Activated gamma-delta T cell treated with Interleukin-2 at 50 U/mL for 16 hours (primary cell): Measurements from ENCODE around the gene FBF1.
A peak's percentile ranks its signal among the peaks of the same experiment; 100 is the strongest.
"Not testable (repeated sequence)": the region's sequence is repeated elsewhere in the genome, so short reads cannot be mapped to it uniquely, and the experiment has no call there.

ENCODE experiments used
- DNase-seq: peaks from one replicate; pipeline ENCODE4 v3.0.0-alpha.2; 2020

FBF1 gene

GRCh38 chr17:75892556-75893224 is 48.2 kb downstream of the FBF1 start:
- no peak for DNase-seq

DNA sequence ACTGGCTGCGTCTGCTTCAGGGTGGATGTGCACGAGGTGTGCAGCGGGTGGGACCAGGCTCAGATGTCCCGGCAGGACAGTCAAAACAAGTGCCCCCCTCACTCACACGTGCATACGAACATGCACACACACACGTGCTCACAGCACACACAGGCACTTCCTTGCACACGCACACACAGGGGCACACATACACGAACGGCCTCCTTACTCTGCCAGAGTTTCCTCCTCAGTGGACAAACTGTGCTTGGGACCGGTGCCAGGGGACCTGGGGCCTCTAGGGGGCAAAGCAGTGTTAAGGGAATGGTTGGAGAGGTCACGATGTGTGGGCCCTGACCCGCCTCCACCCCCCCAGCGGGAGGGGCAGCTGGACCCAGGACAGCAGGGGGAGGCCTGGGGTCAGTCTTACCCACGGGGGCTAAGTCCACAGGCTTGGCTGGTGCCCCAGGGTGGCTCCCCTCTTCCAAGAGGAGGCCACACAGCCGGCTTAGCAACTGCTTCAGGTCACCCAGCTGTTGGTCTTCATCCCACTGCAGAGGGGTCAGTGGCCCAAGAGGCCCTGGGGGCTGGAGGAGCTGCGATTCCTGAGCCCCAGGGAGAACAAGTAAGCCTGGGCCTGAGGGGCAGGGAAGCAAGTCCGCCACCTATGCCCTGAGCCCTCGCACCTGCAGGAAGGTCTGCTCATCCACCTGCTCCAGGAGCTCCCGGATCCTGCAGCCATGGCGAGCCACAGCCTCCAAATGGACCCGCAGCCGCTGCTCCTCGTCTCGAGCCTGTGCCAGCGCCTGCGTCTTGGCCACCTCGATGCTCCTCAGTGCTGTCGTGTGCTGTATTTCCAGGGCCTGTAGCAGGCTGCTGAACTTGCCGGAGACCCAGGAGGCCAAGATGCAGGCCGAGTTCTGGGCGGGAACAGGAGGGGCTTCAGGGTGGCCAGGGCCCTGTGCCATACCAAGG is 49.0 kb downstream of the FBF1 start:
- no peak for DNase-seq

DNA sequence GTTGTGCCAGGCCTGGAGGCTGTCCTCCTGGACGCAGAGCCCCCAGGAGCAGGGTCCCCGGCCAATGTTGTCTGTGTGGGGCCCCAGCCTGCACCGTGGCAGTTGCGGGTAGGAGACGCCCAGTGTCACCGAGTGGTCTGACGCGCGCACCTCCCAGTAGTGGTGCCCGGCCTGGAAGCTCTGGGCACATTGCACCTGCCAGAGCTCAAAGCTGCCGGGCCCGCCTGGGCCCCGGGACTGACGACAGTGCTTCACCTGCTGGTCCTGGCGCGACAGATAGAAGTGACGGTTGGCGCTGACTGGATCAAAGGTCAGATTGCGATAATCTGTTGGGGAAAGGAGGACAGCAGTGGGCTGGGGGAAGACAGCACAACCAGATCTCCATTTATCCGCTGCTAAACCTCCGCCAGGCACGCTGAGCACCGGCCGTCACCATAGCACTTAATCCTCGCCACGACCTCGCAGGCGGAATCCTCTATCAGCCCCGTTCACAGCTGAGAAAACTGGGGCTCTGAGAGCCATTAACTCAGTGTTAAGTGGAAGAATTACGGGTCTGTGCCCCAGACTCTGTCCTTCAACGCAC is 49.7 kb downstream of the FBF1 start:
- no peak for DNase-seq

DNA sequence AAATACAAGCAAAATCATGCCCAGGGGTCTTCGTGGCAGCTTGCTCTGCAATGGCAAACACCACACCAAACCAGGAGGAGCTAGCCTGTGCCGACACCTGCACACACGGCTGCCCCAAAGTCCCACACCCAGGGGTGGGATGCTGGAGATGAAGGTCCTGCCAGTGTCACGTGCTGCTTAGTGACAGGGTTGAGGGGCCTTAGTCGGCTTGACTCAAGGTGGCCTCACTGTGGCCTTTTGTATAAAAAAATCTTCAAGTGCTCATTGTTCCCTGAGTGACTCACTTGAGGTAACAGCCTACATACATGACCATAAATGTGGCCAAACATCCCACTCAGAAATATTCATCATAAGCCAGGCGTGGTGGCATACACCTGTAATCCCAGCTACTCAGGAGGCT is 51.4 kb downstream of the FBF1 start:
- no peak for DNase-seq

DNA sequence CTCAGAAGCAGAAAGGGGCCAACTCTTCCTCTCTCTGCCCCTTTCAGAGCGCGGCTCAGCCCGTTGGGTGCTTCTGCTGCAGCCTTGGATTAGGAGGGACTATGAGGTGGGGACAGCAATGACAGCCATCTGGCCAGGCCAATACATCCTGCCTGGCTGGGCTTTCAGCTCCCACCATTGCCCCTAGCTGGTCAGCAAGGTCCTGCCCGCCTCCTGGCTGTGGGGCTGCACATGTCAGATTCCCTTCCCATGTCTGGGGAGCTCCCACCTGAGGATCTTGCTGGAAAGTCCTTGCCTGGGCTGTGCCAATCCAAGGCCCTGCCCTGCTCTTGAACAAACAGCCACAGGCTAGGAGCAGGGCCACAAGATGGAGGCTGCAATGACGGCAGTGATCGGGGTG is 52.4 kb downstream of the FBF1 start:
- no peak for DNase-seq

DNA sequence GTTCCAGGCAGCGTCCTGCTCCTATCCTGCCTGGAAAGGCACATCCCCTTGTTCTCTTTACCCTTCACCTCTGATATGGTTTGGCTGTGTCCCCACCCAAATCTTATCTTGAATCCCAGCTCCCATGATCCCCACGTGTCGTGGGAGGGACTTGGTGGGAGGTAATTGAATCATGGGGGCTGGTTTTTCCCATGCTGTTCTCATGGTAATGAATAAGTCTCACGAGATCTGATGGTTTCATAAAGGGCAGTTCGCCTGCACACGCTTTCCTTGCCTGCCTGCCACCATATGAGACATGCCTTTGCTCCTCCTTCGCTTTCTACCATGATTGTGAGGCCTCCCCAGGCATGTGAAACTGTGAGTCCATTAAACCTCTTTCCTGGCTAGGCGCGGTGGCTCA is 55.0 kb downstream of the FBF1 start:
- DNase-seq, result not testable (repeated sequence)

- DNase-seq, result no peak
Measured at GRCh38 chr17:75885431-75885830, 55.4 kb downstream of the FBF1 start.

DNA sequence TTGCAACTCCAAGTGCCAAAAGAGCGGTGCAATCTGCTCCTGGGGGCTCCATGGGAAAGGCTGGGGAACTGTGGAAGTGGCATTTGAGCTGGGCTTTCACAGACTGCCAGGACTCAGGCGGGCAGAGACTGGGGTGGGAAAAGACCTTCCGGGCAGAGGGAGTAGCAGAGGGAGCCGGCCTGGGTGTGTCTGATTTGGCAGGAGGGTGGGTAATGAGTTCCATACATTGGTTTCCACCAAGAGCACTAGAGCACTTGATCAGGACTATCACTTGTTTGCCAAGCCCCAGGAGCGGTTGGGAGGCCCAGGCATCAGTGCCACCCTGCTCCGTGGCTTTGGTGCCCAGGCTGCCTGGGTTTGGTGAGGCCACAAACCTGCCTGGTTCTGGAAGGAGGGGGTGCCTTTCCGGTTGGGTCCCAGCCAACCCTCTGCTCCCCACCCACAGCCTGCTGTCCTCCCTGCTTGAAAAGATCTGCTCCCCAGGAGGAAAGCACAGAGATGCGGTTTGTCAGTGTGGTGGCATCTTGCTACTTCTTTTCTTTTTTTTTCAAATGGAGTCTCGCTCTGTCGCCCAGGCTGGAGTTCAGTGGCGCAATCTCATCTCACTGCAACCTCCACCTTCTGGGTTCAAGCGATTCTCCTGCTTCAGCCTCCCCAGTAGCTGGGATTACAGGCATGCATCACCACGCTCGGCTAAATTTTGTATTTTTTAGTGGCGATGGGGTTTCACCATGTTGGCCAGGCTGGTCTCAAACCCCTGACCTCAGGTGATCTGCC is 59.0 kb downstream of the FBF1 start:
- no peak for DNase-seq

DNA sequence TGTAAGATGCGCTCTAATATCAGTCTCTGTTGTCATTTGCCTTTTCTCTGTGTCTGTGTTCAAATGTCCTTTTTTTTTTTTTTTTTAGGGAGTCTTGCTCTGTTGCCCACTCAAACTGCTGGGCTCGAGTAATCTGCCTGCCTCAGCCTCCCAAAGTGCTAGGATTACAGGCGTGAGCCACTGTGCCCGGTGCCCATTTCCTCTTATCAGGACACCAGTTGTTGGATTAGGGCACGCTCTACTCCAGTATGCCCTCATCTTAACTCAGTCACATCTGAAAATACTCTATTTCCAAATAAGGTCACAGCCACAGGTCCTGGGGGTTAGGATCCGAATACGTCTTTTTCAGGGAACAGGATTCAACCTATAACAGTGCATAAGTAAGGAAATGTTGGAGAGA is 60.6 kb downstream of the FBF1 start:
- no peak for DNase-seq

DNA sequence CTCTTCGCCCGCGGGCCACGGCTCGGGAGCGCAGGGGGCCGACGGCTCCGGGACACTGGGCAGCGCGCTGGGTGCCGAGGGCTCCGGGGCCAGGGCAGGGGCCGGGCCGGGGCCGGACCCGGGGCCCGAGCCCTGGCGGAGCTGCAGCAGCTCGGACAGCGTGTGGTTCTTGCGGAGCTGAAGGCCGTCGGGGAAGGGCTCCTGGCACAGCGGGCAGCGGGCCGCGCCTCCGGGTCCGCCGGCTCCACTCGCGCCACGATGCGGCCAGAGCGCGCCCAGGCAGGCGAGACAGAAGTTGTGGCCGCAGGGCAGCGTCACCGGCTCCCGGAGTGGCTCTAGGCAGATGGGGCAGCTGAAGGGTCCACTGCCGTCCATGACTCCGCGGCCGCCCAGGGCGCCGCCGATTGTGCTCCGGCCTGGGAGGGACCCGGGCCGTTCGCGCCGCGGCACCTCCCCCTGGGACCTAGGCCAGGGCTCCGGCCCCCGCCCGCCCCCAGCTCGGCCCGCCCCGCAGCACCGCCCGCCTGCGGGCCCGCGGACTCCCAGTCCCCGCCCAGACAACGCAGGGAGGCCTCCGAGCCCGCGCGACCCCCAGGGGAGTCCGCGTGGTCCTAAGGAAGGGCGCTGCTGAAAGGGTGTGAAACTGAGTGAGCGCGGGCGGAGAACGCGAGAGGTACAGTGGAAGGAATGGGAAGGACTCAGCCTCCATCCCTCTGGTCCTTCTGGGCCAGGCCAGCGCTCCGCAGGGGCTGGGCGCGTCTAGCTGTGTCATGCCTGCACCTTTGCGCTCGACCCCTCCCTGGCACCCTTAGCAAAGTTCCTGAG is 62.5 kb downstream of the FBF1 start, which contains the start of gene TRIM47:
TRIM47 (minus strand) TSS at position 408 of the 825 bp plus-strand sequence; CDS start at position 375, 33 bp downstream.
- no peak for DNase-seq

- peak; percentile 64 for DNase-seq
Measured at GRCh38 chr17:75877752-75878173, 63.1 kb downstream of the FBF1 start.

DNA sequence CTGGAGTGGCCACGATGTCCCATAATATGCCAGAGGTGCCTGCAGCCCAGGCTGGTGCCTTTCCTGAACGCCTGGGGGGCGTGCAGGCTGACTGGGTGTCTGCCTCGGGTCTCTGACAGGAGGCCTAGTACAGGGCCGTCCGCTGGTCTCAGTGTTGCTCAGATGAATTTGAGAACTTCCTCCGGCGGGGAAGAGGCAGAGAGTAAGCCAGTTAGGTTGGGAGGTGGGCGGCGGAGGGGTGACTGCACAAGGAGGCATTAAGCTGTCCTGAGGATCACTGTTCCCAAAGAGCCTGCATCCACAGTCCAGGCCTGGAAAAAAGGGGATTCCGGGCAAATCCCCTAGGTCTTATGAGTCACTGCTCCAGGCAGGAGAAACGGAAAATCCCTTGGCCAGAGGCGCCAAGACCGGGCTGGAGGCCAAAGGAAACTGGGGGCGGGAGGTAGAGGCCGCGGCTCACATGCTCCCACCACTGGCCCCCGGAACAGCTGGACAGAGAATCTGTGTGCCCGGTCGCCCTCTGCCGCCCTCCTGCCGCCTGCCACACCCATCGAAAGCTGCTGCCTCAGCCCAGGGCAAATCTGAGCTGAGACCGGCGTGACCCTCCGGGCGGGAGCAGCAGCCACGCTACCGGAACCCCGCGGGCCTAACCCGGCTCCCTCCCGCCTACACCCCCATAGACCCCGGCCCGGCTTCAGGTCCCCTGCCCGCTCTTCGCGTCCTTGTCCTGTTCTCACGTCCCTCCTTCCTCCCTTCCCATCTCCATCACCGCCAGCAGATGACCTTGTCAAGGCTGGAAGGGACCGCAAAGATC is 63.7 kb downstream of the FBF1 start:
- no peak for DNase-seq

DNA sequence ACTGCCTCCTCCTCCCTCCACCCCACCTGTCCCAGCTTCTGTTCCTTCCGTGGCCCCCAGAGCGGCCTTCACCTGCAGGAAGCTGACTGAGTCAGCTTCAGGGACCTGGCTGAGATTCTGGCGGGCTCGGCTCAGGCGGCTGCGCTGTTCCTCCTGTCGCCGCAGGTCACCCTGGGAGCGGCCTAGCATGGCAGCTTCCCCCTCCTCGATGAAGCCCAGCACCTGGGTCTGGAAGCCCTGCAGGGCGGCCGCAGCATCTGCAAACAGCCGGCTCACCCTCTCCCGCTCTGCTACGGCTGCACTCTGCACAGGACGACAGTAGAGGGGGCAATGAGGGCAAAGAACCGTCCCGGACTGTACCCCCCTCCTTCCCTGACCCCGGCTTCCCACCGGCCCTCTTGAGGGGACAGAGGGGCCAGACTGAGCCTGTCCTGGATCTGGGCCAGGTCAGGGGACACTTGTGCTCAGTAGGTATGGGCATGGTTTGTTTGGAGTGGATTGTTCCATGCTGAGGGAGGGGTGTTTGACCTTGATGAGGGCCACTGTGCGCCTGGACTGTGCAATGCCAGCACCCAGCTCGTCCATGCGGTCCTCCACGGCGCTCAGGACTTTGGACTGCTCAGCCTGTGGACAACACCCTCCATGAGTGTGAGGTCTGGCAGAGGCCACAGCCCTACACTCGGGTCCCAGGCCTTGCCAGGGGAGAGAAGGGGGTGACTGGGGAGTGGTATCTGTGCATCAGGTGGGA is 64.5 kb downstream of the FBF1 start:
- peak; percentile 81 for DNase-seq

DNA sequence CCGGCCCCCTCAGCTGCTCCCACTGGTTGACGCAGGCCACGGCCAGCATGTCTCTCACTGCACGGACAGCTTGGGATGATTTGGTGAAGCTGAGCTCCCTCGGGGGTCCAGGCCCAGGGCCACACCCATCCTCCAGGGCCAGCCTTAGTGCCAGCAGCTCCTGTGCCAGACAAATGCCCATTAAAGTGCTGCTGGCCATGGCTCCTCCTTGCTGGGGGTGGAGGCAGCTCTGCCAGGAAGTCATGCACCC is 65.0 kb downstream of the FBF1 start:
- no peak for DNase-seq

GRCh38 chr17:75875182-75875939 is 65.5 kb downstream of the FBF1 start:
- DNase-seq, result no peak

GRCh38 chr17:75874323-75875181 is 66.3 kb downstream of the FBF1 start:
- no peak for DNase-seq

GRCh38 chr17:75873587-75874322 is 67.1 kb downstream of the FBF1 start:
- no peak for DNase-seq
